ENCODE data around the gene SKAP1.
"Not testable (repeated sequence)": the region's sequence is repeated elsewhere in the genome, so short reads cannot be mapped to it uniquely, and the experiment has no call there.

SKAP1 gene

DNA sequence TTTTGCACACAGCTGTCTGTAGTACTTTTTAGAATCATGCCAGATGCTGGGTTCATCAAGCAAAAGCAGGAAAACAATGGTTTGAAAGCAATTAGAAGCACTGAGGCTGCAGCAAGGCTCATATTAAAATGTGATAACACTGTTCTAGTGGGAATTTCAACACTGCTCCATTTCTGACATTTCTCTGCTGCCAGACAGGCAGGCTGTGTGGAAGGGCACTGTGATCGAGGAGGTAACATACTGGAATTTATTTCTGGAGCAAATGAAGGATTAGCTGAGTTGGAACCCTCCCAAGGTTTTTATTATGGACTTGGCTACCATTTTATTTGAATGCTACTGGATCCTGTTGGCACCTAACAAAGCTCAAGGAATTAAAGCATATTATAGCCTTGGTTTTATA, 66.9 kb downstream of the SKAP1 start:
- Histone ChIP-seq H3K9me2 (replicated peaks; ENCODE audit: insufficient read depth, low read length) (no peaks in the 10 kb centered on the region), H2AFZ (ENCODE audit: low read depth, low read length, severe bottlenecking) (no peak overlapping the region), H3K36me3 (ENCODE audit: low read length) (no peaks in the 10 kb centered on the region), H3K4me3 (ENCODE audit: insufficient read depth, low read length, poor library complexity, severe bottlenecking) (no peak overlapping the region), H4K20me1 (ENCODE audit: low read depth, low read length) (no peaks in the 10 kb centered on the region), H3K27me3 (ENCODE audit: low read length) (no peaks in the 10 kb centered on the region), H3K27ac (ENCODE audit: low read depth, low read length) (no peak overlapping the region), H3K79me2 (ENCODE audit: insufficient read depth, low read length) (no peaks in the 10 kb centered on the region), H3K4me2 (ENCODE audit: low read depth, low read length, poor library complexity, severe bottlenecking) (no peak overlapping the region), H3K9me3 (ENCODE audit: insufficient read depth, low read length) (no peaks in the 10 kb centered on the region), H3F3A (ENCODE audit: insufficient read depth) (no peaks in the 10 kb centered on the region), H3K9ac (ENCODE audit: low read length) (no peak overlapping the region)
- TF ChIP-seq, protein P1, sequence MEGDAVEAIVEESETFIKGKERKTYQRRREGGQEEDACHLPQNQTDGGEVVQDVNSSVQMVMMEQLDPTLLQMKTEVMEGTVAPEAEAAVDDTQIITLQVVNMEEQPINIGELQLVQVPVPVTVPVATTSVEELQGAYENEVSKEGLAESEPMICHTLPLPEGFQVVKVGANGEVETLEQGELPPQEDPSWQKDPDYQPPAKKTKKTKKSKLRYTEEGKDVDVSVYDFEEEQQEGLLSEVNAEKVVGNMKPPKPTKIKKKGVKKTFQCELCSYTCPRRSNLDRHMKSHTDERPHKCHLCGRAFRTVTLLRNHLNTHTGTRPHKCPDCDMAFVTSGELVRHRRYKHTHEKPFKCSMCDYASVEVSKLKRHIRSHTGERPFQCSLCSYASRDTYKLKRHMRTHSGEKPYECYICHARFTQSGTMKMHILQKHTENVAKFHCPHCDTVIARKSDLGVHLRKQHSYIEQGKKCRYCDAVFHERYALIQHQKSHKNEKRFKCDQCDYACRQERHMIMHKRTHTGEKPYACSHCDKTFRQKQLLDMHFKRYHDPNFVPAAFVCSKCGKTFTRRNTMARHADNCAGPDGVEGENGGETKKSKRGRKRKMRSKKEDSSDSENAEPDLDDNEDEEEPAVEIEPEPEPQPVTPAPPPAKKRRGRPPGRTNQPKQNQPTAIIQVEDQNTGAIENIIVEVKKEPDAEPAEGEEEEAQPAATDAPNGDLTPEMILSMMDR (IDR thresholded peaks at IDR 0.05; ENCODE audit: insufficient read depth, low read length, poor library complexity, severe bottlenecking): no peak
- no peak for TF ChIP-seq EZH2phosphoT487 (conservative IDR thresholded peaks at IDR 0.05; ENCODE audit: low read length)

GRCh38 chr17:48360861-48361633, 69.0 kb downstream of the SKAP1 start:
- H3K27ac ChIP-seq (ENCODE audit: low read depth, low read length); H3K9ac ChIP-seq (ENCODE audit: low read length); H3K9me2 ChIP-seq (replicated peaks; ENCODE audit: insufficient read depth, low read length); H3K4me2 ChIP-seq (ENCODE audit: low read depth, low read length, poor library complexity, severe bottlenecking); H3K27me3 ChIP-seq (ENCODE audit: low read length); H3F3A ChIP-seq (ENCODE audit: insufficient read depth); H3K36me3 ChIP-seq (ENCODE audit: low read length); H3K4me3 ChIP-seq (ENCODE audit: insufficient read depth, low read length, poor library complexity, severe bottlenecking); H4K20me1 ChIP-seq (ENCODE audit: low read depth, low read length); H2AFZ ChIP-seq (ENCODE audit: low read depth, low read length, severe bottlenecking); H3K79me2 ChIP-seq (ENCODE audit: insufficient read depth, low read length); H3K9me3 ChIP-seq (ENCODE audit: insufficient read depth, low read length): not testable (repeated sequence)

DNA sequence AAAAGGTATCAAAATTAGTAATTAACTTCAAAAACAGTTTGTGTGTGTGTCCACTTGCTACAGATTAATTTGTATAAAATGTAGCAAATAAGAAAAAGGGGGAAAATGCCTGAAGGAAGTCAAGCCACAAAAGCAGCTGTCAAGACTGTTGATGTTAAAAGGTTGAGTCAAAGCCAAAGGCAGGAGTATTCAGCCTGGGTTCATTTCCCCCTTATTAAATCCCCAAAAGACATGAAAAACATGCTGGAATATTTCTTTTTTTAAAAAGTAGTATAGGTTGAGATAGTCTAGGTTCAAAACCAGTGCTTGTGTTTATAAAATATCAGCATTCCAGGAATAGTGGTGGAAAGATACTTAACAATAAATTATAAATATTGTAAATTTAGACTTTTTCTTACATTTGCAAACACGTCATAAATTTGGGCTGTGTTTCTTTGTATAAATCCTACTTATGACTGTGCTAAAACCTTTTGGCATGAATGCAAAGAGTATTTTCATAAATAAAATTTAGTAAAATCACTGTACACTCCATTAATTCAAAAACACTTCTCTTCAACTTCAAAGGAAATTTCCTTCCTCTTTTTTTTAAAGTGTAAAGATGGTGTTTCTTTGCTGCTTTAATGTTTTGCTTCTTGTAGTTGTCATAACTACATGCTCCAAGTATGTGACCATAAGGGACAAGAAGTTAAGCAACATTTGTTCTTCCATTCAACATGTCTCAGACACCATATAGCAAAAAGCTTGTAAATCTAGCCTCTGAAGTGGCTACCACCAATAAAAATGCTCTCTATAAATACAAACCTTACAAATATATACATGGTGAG, 72.0 kb downstream of the SKAP1 start:
- Histone ChIP-seq H3K4me3 (ENCODE audit: insufficient read depth, low read length, poor library complexity, severe bottlenecking) (no peak overlapping the region), H3K9ac (ENCODE audit: low read length) (no peak overlapping the region), H4K20me1 (ENCODE audit: low read depth, low read length) (no peaks in the 10 kb centered on the region), H3F3A (ENCODE audit: insufficient read depth) (no peaks in the 10 kb centered on the region), H3K27ac (ENCODE audit: low read depth, low read length) (no peak overlapping the region), H3K4me2 (ENCODE audit: low read depth, low read length, poor library complexity, severe bottlenecking) (no peak overlapping the region), H3K9me2 (replicated peaks; ENCODE audit: insufficient read depth, low read length) (no peaks in the 10 kb centered on the region), H3K79me2 (ENCODE audit: insufficient read depth, low read length) (no peaks in the 10 kb centered on the region), H2AFZ (ENCODE audit: low read depth, low read length, severe bottlenecking) (no peak overlapping the region), H3K36me3 (ENCODE audit: low read length) (no peaks in the 10 kb centered on the region), H3K9me3 (ENCODE audit: insufficient read depth, low read length) (no peaks in the 10 kb centered on the region), H3K27me3 (ENCODE audit: low read length) (no peaks in the 10 kb centered on the region)
- TF ChIP-seq, protein P1 (IDR thresholded peaks at IDR 0.05; ENCODE audit: insufficient read depth, low read length, poor library complexity, severe bottlenecking): no peak
- TF ChIP-seq EZH2phosphoT487 (conservative IDR thresholded peaks at IDR 0.05; ENCODE audit: low read length): no peak

GRCh38 chr17:48356866-48357265, 73.1 kb downstream of the SKAP1 start:
- no peaks in the 10 kb centered on the region for H3K27me3 ChIP-seq (ENCODE audit: low read length)
- TF ChIP-seq EZH2phosphoT487 (conservative IDR thresholded peaks at IDR 0.05; ENCODE audit: low read length): no peak
- TF ChIP-seq, protein P1 (IDR thresholded peaks at IDR 0.05; ENCODE audit: insufficient read depth, low read length, poor library complexity, severe bottlenecking): no peak
- no peak overlapping the region for H3K27ac ChIP-seq (ENCODE audit: low read depth, low read length)
- no peak overlapping the region for H3K9ac ChIP-seq (ENCODE audit: low read length)
- no peaks in the 10 kb centered on the region for H3K36me3 ChIP-seq (ENCODE audit: low read length)
- H3K9me2 ChIP-seq (replicated peaks; ENCODE audit: insufficient read depth, low read length): no peaks in the 10 kb centered on the region
- H2AFZ ChIP-seq (ENCODE audit: low read depth, low read length, severe bottlenecking): no peak overlapping the region
- no peak overlapping the region for H3K4me2 ChIP-seq (ENCODE audit: low read depth, low read length, poor library complexity, severe bottlenecking)
- no peaks in the 10 kb centered on the region for H3K9me3 ChIP-seq (ENCODE audit: insufficient read depth, low read length)
- no peaks in the 10 kb centered on the region for H3K79me2 ChIP-seq (ENCODE audit: insufficient read depth, low read length)
- no peak overlapping the region for H3K4me3 ChIP-seq (ENCODE audit: insufficient read depth, low read length, poor library complexity, severe bottlenecking)
- H4K20me1 ChIP-seq (ENCODE audit: low read depth, low read length): no peaks in the 10 kb centered on the region
- no peaks in the 10 kb centered on the region for H3F3A ChIP-seq (ENCODE audit: insufficient read depth)

Data from SU-DHL-6 (cell line).